LNCaP clone FGC (cell line): Measurements from ENCODE around the gene ANKRD60.

Source experiments
- DNase-seq: peaks from one replicate; pipeline ENCODE4 v3.0.0-alpha.2; 2011; ENCODE audit warnings: low read depth
- H3K4me3 ChIP-seq: 2 replicates; pipeline ENCODE4 v1.5.1; 2011; ENCODE audit warnings: mild to moderate bottlenecking, low read depth, low read length, control low read depth
- CTCF ChIP-seq: IDR thresholded peaks from 2 replicates; pipeline ENCODE4 v1.5.1; 2012; ENCODE audit warnings: mild to moderate bottlenecking; ENCODE audit not compliant: control insufficient read depth, insufficient read depth; ENCODE audit errors: extremely low read depth

The ANKRD60 gene

GRCh38 chr20:58202044-58202443, 26.4 kb downstream of the ANKRD60 start:
- TF ChIP-seq CTCF, result no peak
- DNase-seq, result no peak

GRCh38 chr20:58201616-58202015, 26.8 kb downstream of the ANKRD60 start:
- H3K4me3 ChIP-seq, result no peak overlapping the region
- TF ChIP-seq CTCF, result no peak
- no peak for DNase-seq

More at GRCh38 chr20:58202044-58202443, 26.4 kb downstream of the ANKRD60 start:
- no peak overlapping the region for H3K4me3 ChIP-seq

GRCh38 chr20:58199469-58199868, 29.0 kb downstream of the ANKRD60 start:
- DNase-seq, result no peak

GRCh38 chr20:58198901-58199355, 29.5 kb downstream of the ANKRD60 start:
- no peak for DNase-seq
- TF ChIP-seq CTCF, result no peak
- H3K4me3 ChIP-seq, result no peak overlapping the region

More at GRCh38 chr20:58199469-58199868, 29.0 kb downstream of the ANKRD60 start:
- no peak for TF ChIP-seq CTCF
- H3K4me3 ChIP-seq, result no peak overlapping the region

- no peak overlapping the region for H3K4me3 ChIP-seq
- no peak for DNase-seq
- TF ChIP-seq CTCF, result no peak
Observed at GRCh38 chr20:58198384-58198783, 30.1 kb downstream of the ANKRD60 start.

GRCh38 chr20:58197185-58197469, 31.3 kb downstream of the ANKRD60 start:
- TF ChIP-seq CTCF, result no peak
- no peak for DNase-seq

GRCh38 chr20:58196402-58197184, 31.9 kb downstream of the ANKRD60 start:
- no peak for DNase-seq
- no peak overlapping the region for H3K4me3 ChIP-seq
- no peak for TF ChIP-seq CTCF

More at GRCh38 chr20:58197185-58197469, 31.3 kb downstream of the ANKRD60 start:
- H3K4me3 ChIP-seq, result no peak overlapping the region
